DOHH2 (cell line): Measurements from ENCODE around the gene DIP2C.

Experiments
- EZH2phosphoT487 ChIP-seq: fragments of 200-600 bp; sonication (generic); IDR thresholded peaks from 2 replicates; pipeline ENCODE4 v1.6.1; 2017; ENCODE audit warnings: borderline replicate concordance, mild to moderate bottlenecking, antibody characterized with exemption, low read length, moderate library complexity, mixed read lengths
- TF ChIP-seq, protein P1 (sequence below): fragments of 200-600 bp; sonication (generic); IDR thresholded peaks from one replicate; pipeline ENCODE4 v1.5.1; 2014; ENCODE audit warnings: antibody characterized with exemption, mild to moderate bottlenecking, low read depth, low read length; ENCODE audit not compliant: poor library complexity, severe bottlenecking

DNA sequence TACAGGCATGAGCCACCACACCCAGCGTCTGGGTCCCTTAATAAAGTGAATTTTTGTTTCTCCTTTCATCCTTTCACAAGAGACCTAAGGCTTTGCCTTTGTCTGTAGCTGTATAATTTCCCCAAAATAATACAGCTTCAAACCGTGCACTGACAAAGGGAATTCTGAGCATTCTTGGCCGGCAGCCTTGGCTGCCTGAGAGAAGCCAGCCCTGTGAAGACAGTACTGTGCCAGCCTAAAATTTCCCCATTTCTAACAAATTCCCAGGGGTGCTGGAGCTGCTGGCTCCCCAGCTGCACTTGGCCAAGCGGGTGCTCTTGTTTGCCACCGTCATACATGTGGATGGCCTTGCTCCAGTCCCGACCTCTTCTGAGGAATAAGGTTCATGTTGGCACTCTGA lies 448.0 kb downstream of the DIP2C start:
- no peak for TF ChIP-seq EZH2phosphoT487
- TF ChIP-seq, protein P1, sequence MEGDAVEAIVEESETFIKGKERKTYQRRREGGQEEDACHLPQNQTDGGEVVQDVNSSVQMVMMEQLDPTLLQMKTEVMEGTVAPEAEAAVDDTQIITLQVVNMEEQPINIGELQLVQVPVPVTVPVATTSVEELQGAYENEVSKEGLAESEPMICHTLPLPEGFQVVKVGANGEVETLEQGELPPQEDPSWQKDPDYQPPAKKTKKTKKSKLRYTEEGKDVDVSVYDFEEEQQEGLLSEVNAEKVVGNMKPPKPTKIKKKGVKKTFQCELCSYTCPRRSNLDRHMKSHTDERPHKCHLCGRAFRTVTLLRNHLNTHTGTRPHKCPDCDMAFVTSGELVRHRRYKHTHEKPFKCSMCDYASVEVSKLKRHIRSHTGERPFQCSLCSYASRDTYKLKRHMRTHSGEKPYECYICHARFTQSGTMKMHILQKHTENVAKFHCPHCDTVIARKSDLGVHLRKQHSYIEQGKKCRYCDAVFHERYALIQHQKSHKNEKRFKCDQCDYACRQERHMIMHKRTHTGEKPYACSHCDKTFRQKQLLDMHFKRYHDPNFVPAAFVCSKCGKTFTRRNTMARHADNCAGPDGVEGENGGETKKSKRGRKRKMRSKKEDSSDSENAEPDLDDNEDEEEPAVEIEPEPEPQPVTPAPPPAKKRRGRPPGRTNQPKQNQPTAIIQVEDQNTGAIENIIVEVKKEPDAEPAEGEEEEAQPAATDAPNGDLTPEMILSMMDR: no peak
